SU-DHL-6 (cell line): ENCODE measurements around the gene MAP3K20.

Experiments used
- H2AFZ ChIP-seq: fragments of 200-600 bp; sonication (generic); 2 replicates; pipeline ENCODE4 v1.6.1; 2014; ENCODE audit warnings: low read depth, mild to moderate bottlenecking, moderate library complexity, mixed read lengths, antibody characterized with exemption, low read length; ENCODE audit not compliant: severe bottlenecking
- H3F3A ChIP-seq: fragments of 200-600 bp; shearing (Covaris generic); 2 replicates; pipeline ENCODE4 v1.6.0; 2016; ENCODE audit warnings: antibody characterized with exemption, mild to moderate bottlenecking; ENCODE audit not compliant: insufficient read depth
- H3K27ac ChIP-seq: fragments of 200-600 bp; sonication (generic); 2 replicates; pipeline ENCODE4 v1.5.1; 2016; ENCODE audit warnings: low read depth, mild to moderate bottlenecking, low read length, moderate library complexity, mixed read lengths
- H3K27me3 ChIP-seq: fragments of 200-600 bp; sonication (generic), shearing (Covaris generic); 2 replicates; pipeline ENCODE4 v1.6.0; 2014; ENCODE audit warnings: mild to moderate bottlenecking, low read length
- H3K36me3 ChIP-seq: fragments of 200-600 bp; sonication (generic); 2 replicates; pipeline ENCODE4 v1.6.1; 2014; ENCODE audit warnings: mild to moderate bottlenecking, low read length, mixed read lengths
- H3K4me2 ChIP-seq: fragments of 300-600, 200-600 bp; shearing (Covaris generic), sonication (generic); 2 replicates; pipeline ENCODE4 v1.6.0; 2014; ENCODE audit warnings: low read length, low read depth, mild to moderate bottlenecking; ENCODE audit not compliant: poor library complexity, severe bottlenecking
- H3K4me3 ChIP-seq: fragments of 200-600 bp; sonication (generic); 2 replicates; pipeline ENCODE4 v1.5.1; 2014; ENCODE audit warnings: antibody characterized with exemption, low read length, mild to moderate bottlenecking, mixed read lengths; ENCODE audit not compliant: insufficient read depth, poor library complexity, severe bottlenecking
- H3K79me2 ChIP-seq: fragments of 200-600 bp; sonication (generic); 2 replicates; pipeline ENCODE4 v1.6.1; 2014; ENCODE audit warnings: mild to moderate bottlenecking, low read length, moderate library complexity; ENCODE audit not compliant: insufficient read depth
- H3K9ac ChIP-seq: fragments of 200-600 bp; sonication (generic); 2 replicates; pipeline ENCODE4 v1.7.0; 2014; ENCODE audit warnings: mild to moderate bottlenecking, low read length
- H3K9me2 ChIP-seq: fragments of 200-600 bp; sonication (generic); replicated peaks from 2 replicates; pipeline ENCODE4 v1.6.1; 2014; ENCODE audit warnings: low read length; ENCODE audit not compliant: insufficient read depth
- H3K9me3 ChIP-seq: fragments of 200-600 bp; sonication (generic); 2 replicates; pipeline ENCODE4 v1.6.1; 2014; ENCODE audit warnings: low read length, mixed read lengths; ENCODE audit not compliant: insufficient read depth
- H4K20me1 ChIP-seq: fragments of 200-600 bp; sonication (generic); 2 replicates; pipeline ENCODE4 v1.6.1; 2014; ENCODE audit warnings: low read depth, mild to moderate bottlenecking, antibody characterized with exemption, low read length, moderate library complexity, mixed read lengths
- EZH2phosphoT487 ChIP-seq: fragments of 200-600 bp; sonication (generic), shearing (Covaris generic); conservative IDR thresholded peaks from 2 replicates; pipeline ENCODE4 v1.6.1; 2018; ENCODE audit warnings: mild to moderate bottlenecking, antibody characterized with exemption, low read length, moderate library complexity, mixed read lengths
- TF ChIP-seq, protein P1 (sequence below): fragments of 200-600 bp; sonication (generic); IDR thresholded peaks from one replicate; pipeline ENCODE4 v1.5.1; 2017; ENCODE audit warnings: antibody characterized with exemption, mild to moderate bottlenecking, low read length, moderate library complexity; ENCODE audit not compliant: insufficient read depth, poor library complexity, severe bottlenecking

MAP3K20 gene

DNA sequence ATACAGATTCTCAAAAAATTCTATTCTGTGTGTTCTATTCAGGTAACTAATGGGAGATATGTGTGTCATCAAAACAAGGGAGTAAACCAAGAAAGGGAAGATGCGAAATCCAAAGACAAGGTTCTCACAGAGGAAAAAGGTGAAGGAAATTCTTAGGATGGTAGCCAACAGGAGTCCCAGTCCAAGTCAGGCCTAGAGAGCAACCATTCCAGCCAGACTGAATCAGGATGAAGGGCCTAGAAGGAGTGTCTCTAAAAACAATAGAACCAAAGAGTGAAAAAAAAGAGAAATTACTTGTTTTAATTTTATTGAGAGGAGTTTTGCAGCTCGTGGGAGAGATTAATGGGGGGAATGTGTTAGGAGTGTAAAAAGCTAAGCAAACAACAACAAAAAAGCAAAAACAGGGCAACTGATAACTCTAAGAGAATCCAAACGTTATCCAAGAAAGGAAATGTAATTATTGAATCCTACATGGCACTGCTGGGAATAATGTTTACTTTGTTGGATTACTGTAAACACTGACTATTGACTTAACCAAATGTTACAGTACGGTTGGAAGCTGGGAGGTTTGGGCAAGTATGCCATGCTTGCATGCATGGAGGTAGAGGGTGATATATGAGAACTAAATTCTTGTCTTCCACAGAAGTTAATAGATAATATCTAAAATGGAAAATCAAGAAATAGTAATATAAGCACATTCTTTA lies 12.3 kb downstream of the MAP3K20 start:
- Histone ChIP-seq H3K4me2 (no peak overlapping the region), H3K27me3 (no peaks in the 10 kb centered on the region), H3K9ac (no peak overlapping the region), H3K9me3 (no peaks in the 10 kb centered on the region), H4K20me1 (no peaks in the 10 kb centered on the region), H3K9me2 (no peaks in the 10 kb centered on the region), H3F3A (no peaks in the 10 kb centered on the region), H2AFZ (no peak overlapping the region), H3K79me2 (no peaks in the 10 kb centered on the region), H3K36me3 (no peaks in the 10 kb centered on the region), H3K4me3 (no peak overlapping the region), H3K27ac (no peak overlapping the region)
- TF ChIP-seq, protein P1, sequence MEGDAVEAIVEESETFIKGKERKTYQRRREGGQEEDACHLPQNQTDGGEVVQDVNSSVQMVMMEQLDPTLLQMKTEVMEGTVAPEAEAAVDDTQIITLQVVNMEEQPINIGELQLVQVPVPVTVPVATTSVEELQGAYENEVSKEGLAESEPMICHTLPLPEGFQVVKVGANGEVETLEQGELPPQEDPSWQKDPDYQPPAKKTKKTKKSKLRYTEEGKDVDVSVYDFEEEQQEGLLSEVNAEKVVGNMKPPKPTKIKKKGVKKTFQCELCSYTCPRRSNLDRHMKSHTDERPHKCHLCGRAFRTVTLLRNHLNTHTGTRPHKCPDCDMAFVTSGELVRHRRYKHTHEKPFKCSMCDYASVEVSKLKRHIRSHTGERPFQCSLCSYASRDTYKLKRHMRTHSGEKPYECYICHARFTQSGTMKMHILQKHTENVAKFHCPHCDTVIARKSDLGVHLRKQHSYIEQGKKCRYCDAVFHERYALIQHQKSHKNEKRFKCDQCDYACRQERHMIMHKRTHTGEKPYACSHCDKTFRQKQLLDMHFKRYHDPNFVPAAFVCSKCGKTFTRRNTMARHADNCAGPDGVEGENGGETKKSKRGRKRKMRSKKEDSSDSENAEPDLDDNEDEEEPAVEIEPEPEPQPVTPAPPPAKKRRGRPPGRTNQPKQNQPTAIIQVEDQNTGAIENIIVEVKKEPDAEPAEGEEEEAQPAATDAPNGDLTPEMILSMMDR = no peak
- no peak for TF ChIP-seq EZH2phosphoT487

DNA sequence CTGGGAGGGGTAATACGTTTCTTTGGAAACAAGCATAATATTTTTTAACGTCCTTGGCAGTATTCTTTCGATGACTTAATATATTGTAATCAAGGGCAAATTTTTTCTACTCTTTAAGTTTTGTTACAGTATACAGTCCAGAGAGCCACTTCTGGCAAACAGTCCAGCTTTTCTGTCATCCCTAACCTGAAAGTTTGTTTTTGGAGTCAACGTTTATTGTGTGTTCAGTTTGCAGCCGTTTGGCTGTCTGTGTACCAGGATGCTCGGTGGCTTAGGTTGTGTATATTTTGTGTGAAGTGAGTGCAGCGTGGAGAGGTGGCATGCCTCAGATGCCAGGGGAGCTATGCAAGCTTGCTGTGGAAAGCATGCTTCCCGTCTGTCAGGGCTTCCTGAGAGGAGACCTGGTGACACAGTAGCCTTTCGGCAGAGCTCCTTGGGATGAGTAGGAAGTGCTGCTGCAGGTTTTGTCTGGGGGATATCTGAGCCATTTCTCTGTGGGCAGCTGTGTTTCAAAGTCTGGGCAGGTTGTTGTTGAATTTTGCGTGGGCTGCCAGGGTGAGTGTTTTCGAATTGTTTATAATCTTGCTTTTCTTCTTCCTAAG lies 14.7 kb downstream of the MAP3K20 start:
- no peaks in the 10 kb centered on the region for H3K9me2 ChIP-seq
- no peaks in the 10 kb centered on the region for H3K79me2 ChIP-seq
- H2AFZ ChIP-seq = no peak overlapping the region
- H3K9ac ChIP-seq = no peak overlapping the region
- no peaks in the 10 kb centered on the region for H3K27me3 ChIP-seq
- no peaks in the 10 kb centered on the region for H3F3A ChIP-seq
- H3K36me3 ChIP-seq = no peaks in the 10 kb centered on the region
- H3K9me3 ChIP-seq = no peaks in the 10 kb centered on the region
- H3K27ac ChIP-seq = no peak overlapping the region
- TF ChIP-seq, protein P1 = no peak
- TF ChIP-seq EZH2phosphoT487 = no peak
- H3K4me2 ChIP-seq = no peak overlapping the region
- no peaks in the 10 kb centered on the region for H4K20me1 ChIP-seq
- H3K4me3 ChIP-seq = no peak overlapping the region

DNA sequence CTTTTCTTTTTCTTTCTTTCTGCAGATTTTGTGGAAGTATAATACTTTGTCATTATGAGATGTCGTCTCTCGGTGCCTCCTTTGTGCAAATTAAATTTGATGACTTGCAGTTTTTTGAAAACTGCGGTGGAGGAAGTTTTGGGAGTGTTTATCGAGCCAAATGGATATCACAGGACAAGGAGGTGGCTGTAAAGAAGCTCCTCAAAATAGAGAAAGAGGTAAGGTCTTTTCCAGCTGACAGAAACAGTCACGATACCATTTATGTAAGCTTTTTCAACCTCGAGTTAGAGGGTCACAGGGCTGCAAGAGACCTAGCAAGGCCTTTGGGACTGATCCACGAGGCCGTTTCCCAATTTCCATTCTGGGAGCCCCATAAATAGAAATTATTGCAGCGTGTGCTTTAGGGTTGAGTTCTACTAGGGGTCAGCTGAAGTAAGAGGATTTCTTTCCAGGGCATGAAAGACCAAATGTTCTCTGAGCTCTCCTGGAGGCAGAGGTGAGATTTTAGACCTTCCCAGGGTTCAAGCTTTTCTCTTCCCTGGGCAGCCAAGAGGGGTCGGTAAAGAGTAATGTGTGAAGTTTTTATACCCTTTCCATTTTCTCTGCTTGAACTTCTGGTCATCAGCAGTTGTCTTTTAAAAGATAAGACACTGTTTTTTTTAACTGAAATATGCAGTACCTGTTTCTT lies 15.5 kb downstream of the MAP3K20 start:
- Histone ChIP-seq H3K9ac (no peak overlapping the region), H3K36me3 (no peaks in the 10 kb centered on the region)

More for the DNA sequence above, 15.5 kb downstream of the MAP3K20 start:
- H3K27ac ChIP-seq = no peak overlapping the region
- TF ChIP-seq EZH2phosphoT487 = no peak
- TF ChIP-seq, protein P1 = no peak
- H3K9me2 ChIP-seq = no peaks in the 10 kb centered on the region
- no peak overlapping the region for H3K4me3 ChIP-seq
- H3K27me3 ChIP-seq = no peaks in the 10 kb centered on the region
- no peaks in the 10 kb centered on the region for H4K20me1 ChIP-seq
- H3F3A ChIP-seq = no peaks in the 10 kb centered on the region
- no peak overlapping the region for H2AFZ ChIP-seq
- no peaks in the 10 kb centered on the region for H3K79me2 ChIP-seq
- H3K9me3 ChIP-seq = no peaks in the 10 kb centered on the region
- no peak overlapping the region for H3K4me2 ChIP-seq
